Tongue (tissue), 2 donors: ENCODE data around the gene NKAIN2. TPM values are rescaled to one million over a fixed set of nuclear protein-coding genes. Genes with fewer than 3 reads are reported as not detected.
"Not testable (repeated sequence)": the region's sequence is repeated elsewhere in the genome, so short reads cannot be mapped to it uniquely, and the experiment has no call there.

ENCODE experiments used
- DNase-seq: peaks from one replicate; pipeline ENCODE4 v3.0.0-alpha.2; 2015
- total RNA-seq: library from RNA; depleted of rRNA; stranded (reverse); fragments of >200 nt; gene quantifications from one replicate; pipeline ENCODE4 v1.2.3, GENCODE V29; 2014

NKAIN2 gene
- total RNA-seq, 1 donor from 2014 or later, result 1.7 TPM

DNA sequence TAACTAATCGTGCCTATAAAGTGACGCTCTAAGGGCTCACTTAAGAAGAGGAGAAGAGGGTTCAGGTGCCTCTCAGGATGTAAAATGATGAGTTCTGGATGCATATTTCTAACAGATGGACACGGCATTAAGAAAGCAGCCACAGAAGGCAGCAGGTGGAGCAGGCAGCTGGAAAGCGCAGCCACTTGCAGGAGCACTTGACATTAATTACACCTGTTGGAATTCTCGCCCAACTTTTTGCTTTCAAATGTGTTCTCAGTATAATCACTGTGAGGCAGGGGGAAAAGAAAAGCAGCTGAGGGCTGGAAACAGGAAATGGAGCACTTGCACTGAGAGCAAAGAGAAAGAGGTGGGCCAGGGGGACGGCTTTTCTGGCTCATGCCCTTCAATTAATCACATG is 164.2 kb downstream of the NKAIN2 start:
- DNase-seq, result peak; percentile 17

- DNase-seq, result no peak
Measured at GRCh38 chr6:123972600-123973294, 169.1 kb downstream of the NKAIN2 start.

GRCh38 chr6:123980311-123980710 is 176.6 kb downstream of the NKAIN2 start:
- no peak for DNase-seq

GRCh38 chr6:123986938-123987337 is 183.3 kb downstream of the NKAIN2 start:
- no peak for DNase-seq

DNA sequence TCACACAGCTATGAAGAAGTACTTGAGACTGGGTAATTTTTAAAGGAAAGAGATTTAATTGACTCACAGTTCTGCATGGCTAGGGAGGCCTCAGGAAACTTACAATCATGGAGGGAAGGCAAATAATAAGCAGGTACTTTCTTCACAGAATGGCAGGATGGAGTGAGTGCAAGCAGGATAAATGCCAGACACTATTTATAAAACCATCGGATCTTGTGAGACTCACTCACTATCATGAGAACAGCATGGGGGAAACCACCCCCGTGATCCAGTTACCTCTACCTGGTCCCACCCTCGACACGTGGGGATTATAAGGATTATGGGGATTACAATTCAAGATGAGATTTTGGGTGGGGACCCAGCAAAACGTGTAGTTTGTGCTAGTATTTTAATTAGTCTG is 186.3 kb downstream of the NKAIN2 start:
- DNase-seq, result not testable (repeated sequence)

- DNase-seq, result no peak
Measured at GRCh38 chr6:123990376-123990775, 186.7 kb downstream of the NKAIN2 start.

DNA sequence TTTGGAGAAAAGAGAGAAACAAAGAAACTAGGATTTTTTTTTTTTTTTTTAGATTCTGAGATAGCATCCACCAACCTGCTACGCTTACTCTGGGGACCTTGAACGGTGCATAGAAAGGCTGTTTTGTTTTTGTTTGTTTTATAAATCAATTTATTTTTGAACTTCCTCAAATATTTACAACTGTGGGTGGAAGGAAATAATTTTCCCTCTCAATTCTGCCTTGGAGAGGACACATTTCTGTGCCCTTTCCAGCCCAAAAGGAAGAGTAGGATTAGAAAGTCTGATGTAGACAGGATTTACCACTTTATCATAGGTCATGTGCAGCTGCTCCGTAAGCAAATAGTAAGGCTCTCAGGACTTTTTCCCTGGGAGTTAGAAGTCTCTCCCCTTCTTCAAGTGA is 190.5 kb downstream of the NKAIN2 start:
- DNase-seq, result no peak

DNA sequence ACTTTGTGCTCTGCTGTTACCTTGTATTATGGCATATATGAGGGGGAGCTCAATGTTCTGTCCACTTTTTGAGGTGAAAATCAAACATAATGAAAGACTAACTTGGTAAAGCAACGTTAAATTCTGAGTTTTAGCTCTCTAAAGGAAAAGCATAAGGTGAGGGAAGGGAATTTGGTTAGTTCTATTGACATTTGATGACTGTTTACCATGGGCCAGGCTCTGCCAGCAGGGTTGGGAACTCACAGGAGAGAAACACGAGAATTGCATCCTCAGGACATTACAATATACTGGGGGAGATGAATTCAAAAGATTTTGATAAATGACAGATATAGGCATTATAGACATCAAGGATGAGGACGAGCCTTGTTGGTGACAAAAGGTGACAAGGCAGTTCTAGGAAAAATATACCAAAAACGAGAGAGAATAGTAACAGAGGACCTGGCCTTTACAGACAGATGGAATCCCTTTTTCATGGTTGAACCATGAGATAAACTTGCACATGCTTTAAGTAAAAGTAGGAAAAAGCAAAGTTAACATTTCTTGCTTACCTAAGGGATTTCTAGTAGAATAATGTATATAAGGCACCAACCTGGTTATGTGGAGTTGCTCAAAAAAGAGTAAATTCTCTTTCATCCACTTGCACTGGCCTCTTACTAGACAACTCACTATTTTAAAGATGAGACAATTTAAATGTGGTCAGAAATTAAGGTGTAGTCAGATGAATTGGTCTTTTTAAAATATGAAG is 191.4 kb downstream of the NKAIN2 start:
- no peak for DNase-seq

DNA sequence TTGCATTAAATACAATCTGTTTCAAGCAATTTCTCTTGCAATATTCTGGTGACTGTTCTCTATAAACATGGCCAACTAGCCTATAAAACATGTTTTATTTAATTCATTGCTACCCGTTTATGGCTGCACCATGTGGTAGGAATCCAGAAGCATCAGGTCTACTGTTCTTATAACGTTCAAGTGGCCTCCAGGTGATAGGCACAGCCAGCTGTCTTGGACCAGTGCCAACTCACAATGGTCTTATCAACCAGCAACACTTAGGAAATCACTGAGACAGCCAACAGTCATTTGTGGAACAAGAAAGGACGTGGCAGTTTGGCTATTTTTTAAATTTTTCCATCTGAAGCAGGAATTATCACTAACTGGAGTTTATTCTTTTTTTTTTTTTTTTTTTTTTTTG is 193.6 kb downstream of the NKAIN2 start:
- DNase-seq, result peak; percentile 36

GRCh38 chr6:124002377-124003081 is 198.9 kb downstream of the NKAIN2 start:
- DNase-seq, result peak; percentile 68

GRCh38 chr6:124007266-124007665 is 203.6 kb downstream of the NKAIN2 start:
- DNase-seq, result no peak

GRCh38 chr6:124008000-124008987 is 204.6 kb downstream of the NKAIN2 start:
- DNase-seq, result peak; percentile 41

GRCh38 chr6:124008988-124009765 is 205.5 kb downstream of the NKAIN2 start:
- DNase-seq, result no peak

DNA sequence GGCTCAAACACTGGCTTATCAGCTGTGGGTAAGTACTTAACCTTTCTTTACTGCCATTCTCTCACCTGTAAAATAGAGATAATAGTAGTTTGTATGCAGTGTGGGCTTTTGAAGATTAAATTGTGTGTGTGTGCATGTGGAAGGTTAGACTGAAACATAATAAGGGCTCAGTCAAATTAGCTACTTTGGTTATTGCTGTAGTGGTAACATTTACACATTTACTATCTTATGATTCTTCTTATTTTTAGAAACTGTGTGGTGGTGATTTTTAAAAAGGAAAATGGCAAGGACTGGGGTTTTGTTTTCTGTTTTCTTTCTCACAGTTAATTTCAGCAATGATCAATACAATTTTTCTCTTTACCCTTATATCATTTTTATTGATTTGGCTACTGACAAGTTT is 206.9 kb downstream of the NKAIN2 start:
- no peak for DNase-seq

- DNase-seq, result no peak
Measured at GRCh38 chr6:124011180-124011579, 207.5 kb downstream of the NKAIN2 start.

GRCh38 chr6:124022051-124022450 is 218.4 kb downstream of the NKAIN2 start:
- DNase-seq, result not testable (repeated sequence)

DNA sequence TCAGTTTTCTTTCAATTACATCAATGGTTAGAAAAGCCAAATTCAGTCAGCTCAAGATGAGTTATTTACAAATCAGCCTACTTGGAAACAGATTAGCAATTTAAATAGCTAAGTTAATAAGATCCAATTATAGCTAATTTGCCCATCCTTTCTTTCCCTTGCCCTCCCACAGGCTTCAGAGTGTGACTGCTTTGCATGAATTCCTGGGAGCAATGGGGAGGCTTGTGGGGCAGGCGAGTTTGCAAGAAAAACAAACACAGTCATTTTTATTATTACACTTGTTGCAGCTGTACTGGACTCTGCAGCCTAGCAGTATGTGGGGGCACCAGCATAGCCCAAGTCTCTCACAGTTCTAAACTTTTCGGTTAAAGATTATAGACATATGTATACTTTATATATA is 219.0 kb downstream of the NKAIN2 start:
- DNase-seq, result no peak

GRCh38 chr6:124026694-124027093 is 223.0 kb downstream of the NKAIN2 start:
- no peak for DNase-seq

- DNase-seq, result no peak
Measured at GRCh38 chr6:124027392-124027791, 223.7 kb downstream of the NKAIN2 start.

- peak; percentile 47 for DNase-seq
Measured at GRCh38 chr6:124028117-124028516, 224.5 kb downstream of the NKAIN2 start.

DNA sequence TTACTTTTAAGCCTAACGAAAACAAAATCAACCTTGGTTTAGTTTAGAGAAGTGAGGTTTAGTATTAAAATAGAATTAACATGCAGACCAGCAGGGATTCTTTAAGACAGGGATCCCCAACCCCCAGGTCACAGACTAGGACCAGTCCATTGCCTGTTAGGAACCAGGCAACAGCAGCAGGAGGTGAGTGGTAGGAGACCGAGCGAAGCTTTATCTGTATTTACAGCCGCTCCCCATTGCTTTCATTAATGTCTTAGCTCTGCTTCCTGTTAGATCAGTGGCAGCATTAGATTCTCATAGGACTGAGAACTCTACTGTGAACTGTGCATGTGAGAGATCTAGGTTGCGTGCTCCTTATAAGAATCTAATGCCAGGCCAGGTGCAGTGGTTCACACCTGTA is 225.9 kb downstream of the NKAIN2 start:
- DNase-seq, result no peak
